VCaP (cell line): ENCODE data around the gene ARID1B.

Experiments
- H3K27ac ChIP-seq: fragments of 450-650 bp; 2 replicates; pipeline ENCODE4 v1.5.1; 2017
- CTCF ChIP-seq: fragments of 450-650 bp; conservative IDR thresholded peaks from 2 replicates; pipeline ENCODE4 v1.5.1; 2017; ENCODE audit warnings: mild to moderate bottlenecking, moderate library complexity

The ARID1B gene

GRCh38 chr6:156972145-156972544 lies 195.0 kb downstream of the ARID1B start:
- no peak overlapping the region for H3K27ac ChIP-seq
- TF ChIP-seq CTCF: no peak

GRCh38 chr6:156974830-156975261 lies 197.7 kb downstream of the ARID1B start:
- TF ChIP-seq CTCF: no peak
- no peak overlapping the region for H3K27ac ChIP-seq

- H3K27ac ChIP-seq: no peak overlapping the region
- no peak for TF ChIP-seq CTCF
Observed at GRCh38 chr6:156975414-156975813, 198.2 kb downstream of the ARID1B start.

GRCh38 chr6:156976216-156977127 lies 199.3 kb downstream of the ARID1B start:
- TF ChIP-seq CTCF: no peak
- H3K27ac ChIP-seq: peak overlapping the region; percentile 80; the same call in 1 of the 2 replicates

- peak overlapping the region; percentile 80 for H3K27ac ChIP-seq
- no peak for TF ChIP-seq CTCF
Observed at GRCh38 chr6:156977527-156978291, 200.5 kb downstream of the ARID1B start.

GRCh38 chr6:156978948-156979347 lies 201.8 kb downstream of the ARID1B start:
- H3K27ac ChIP-seq: peak overlapping the region; percentile 80
- no peak for TF ChIP-seq CTCF

GRCh38 chr6:156980515-156980914 lies 203.3 kb downstream of the ARID1B start:
- peak overlapping the region; percentile 80; the same call in 1 of the 2 replicates for H3K27ac ChIP-seq
- no peak for TF ChIP-seq CTCF
